ENCODE results near the gene PLB1. TPM values are rescaled to one million over a fixed set of nuclear protein-coding genes. Genes with fewer than 3 reads are reported as not detected.

The PLB1 gene
- total and polyA plus RNA-seq, 2 experiments from 2014 or later, result 0.06 to 0.21 TPM

DNA sequence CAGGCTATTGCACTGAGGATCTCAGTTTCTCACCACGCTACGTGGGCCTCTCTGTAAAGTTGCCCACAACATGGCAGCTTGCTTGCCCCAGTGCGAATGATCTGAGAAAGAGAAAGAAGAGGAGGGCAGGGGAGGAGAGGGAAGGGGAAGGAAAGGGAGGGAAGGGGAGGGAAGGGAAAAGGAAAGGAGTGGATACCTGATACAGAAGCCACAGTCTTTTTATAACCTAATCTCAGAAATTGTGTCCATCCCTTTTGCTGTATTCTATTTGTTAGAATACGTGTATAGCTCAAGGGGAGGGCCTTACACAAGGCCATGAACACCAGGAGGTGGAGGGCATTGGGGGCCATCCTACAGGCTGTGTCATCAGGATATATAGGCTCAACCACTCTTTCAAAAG lies 177.5 kb downstream of the PLB1 start:
- ATAC-seq, result no peak

More for the DNA sequence above, 177.5 kb downstream of the PLB1 start:
- H3K27ac Mint-ChIP-seq, result no peak overlapping the region
- peaks cover 2% of the 10 kb centered on the region; the same call in 2 of the 3 replicates for H3K9me3 Mint-ChIP-seq
- TF ChIP-seq CREB1 (CRISPR knock-in tag; IDR thresholded peaks at IDR 0.05; ENCODE audit: low read depth) (no peak), ZNF114 (CRISPR knock-in tag; IDR thresholded peaks at IDR 0.05) (no peak), JUNB (IDR thresholded peaks at IDR 0.05; ENCODE audit: unreplicated experiment) (no peak), POLR2AphosphoS5 (IDR thresholded peaks at IDR 0.05; ENCODE audit: low read depth) (no peak), ZNF331 (CRISPR knock-in tag; IDR thresholded peaks at IDR 0.05; ENCODE audit: low read depth) (no peak), EZH2 (IDR thresholded peaks at IDR 0.05; ENCODE audit: low read depth, unreplicated experiment) (no peak), NANOG (IDR thresholded peaks at IDR 0.05; ENCODE audit: borderline replicate concordance) (no peak), EZH2phosphoT487 (IDR thresholded peaks at IDR 0.05; ENCODE audit: unreplicated experiment) (no peak), STAT1 (IDR thresholded peaks at IDR 0.05; ENCODE audit: unreplicated experiment) (no peak)
- TF ChIP-seq, protein P1, sequence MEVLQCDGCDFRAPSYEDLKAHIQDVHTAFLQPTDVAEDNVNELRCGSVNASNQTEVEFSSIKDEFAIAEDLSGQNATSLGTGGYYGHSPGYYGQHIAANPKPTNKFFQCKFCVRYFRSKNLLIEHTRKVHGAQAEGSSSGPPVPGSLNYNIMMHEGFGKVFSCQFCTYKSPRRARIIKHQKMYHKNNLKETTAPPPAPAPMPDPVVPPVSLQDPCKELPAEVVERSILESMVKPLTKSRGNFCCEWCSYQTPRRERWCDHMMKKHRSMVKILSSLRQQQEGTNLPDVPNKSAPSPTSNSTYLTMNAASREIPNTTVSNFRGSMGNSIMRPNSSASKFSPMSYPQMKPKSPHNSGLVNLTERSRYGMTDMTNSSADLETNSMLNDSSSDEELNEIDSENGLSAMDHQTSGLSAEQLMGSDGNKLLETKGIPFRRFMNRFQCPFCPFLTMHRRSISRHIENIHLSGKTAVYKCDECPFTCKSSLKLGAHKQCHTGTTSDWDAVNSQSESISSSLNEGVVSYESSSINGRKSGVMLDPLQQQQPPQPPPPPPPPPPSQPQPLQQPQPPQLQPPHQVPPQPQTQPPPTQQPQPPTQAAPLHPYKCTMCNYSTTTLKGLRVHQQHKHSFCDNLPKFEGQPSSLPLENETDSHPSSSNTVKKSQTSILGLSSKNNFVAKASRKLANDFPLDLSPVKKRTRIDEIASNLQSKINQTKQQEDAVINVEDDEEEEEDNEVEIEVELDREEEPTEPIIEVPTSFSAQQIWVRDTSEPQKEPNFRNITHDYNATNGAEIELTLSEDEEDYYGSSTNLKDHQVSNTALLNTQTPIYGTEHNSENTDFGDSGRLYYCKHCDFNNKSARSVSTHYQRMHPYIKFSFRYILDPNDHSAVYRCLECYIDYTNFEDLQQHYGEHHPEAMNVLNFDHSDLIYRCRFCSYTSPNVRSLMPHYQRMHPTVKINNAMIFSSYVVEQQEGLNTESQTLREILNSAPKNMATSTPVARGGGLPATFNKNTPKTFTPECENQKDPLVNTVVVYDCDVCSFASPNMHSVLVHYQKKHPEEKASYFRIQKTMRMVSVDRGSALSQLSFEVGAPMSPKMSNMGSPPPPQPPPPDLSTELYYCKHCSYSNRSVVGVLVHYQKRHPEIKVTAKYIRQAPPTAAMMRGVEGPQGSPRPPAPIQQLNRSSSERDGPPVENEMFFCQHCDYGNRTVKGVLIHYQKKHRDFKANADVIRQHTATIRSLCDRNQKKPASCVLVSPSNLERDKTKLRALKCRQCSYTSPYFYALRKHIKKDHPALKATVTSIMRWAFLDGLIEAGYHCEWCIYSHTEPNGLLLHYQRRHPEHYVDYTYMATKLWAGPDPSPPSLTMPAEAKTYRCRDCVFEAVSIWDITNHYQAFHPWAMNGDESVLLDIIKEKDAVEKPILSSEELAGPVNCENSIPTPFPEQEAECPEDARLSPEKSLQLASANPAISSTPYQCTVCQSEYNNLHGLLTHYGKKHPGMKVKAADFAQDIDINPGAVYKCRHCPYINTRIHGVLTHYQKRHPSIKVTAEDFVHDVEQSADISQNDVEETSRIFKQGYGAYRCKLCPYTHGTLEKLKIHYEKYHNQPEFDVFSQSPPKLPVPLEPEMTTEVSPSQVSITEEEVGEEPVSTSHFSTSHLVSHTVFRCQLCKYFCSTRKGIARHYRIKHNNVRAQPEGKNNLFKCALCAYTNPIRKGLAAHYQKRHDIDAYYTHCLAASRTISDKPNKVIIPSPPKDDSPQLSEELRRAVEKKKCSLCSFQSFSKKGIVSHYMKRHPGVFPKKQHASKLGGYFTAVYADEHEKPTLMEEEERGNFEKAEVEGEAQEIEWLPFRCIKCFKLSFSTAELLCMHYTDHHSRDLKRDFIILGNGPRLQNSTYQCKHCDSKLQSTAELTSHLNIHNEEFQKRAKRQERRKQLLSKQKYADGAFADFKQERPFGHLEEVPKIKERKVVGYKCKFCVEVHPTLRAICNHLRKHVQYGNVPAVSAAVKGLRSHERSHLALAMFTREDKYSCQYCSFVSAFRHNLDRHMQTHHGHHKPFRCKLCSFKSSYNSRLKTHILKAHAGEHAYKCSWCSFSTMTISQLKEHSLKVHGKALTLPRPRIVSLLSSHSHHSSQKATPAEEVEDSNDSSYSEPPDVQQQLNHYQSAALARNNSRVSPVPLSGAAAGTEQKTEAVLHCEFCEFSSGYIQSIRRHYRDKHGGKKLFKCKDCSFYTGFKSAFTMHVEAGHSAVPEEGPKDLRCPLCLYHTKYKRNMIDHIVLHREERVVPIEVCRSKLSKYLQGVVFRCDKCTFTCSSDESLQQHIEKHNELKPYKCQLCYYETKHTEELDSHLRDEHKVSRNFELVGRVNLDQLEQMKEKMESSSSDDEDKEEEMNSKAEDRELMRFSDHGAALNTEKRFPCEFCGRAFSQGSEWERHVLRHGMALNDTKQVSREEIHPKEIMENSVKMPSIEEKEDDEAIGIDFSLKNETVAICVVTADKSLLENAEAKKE (CRISPR knock-in tag; IDR thresholded peaks at IDR 0.05), result no peak
- TF ChIP-seq, protein P2, sequence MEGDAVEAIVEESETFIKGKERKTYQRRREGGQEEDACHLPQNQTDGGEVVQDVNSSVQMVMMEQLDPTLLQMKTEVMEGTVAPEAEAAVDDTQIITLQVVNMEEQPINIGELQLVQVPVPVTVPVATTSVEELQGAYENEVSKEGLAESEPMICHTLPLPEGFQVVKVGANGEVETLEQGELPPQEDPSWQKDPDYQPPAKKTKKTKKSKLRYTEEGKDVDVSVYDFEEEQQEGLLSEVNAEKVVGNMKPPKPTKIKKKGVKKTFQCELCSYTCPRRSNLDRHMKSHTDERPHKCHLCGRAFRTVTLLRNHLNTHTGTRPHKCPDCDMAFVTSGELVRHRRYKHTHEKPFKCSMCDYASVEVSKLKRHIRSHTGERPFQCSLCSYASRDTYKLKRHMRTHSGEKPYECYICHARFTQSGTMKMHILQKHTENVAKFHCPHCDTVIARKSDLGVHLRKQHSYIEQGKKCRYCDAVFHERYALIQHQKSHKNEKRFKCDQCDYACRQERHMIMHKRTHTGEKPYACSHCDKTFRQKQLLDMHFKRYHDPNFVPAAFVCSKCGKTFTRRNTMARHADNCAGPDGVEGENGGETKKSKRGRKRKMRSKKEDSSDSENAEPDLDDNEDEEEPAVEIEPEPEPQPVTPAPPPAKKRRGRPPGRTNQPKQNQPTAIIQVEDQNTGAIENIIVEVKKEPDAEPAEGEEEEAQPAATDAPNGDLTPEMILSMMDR (conservative IDR thresholded peaks at IDR 0.05; ENCODE audit: low read depth in 2 of 2), result no peak
- TF ChIP-seq, protein P3, sequence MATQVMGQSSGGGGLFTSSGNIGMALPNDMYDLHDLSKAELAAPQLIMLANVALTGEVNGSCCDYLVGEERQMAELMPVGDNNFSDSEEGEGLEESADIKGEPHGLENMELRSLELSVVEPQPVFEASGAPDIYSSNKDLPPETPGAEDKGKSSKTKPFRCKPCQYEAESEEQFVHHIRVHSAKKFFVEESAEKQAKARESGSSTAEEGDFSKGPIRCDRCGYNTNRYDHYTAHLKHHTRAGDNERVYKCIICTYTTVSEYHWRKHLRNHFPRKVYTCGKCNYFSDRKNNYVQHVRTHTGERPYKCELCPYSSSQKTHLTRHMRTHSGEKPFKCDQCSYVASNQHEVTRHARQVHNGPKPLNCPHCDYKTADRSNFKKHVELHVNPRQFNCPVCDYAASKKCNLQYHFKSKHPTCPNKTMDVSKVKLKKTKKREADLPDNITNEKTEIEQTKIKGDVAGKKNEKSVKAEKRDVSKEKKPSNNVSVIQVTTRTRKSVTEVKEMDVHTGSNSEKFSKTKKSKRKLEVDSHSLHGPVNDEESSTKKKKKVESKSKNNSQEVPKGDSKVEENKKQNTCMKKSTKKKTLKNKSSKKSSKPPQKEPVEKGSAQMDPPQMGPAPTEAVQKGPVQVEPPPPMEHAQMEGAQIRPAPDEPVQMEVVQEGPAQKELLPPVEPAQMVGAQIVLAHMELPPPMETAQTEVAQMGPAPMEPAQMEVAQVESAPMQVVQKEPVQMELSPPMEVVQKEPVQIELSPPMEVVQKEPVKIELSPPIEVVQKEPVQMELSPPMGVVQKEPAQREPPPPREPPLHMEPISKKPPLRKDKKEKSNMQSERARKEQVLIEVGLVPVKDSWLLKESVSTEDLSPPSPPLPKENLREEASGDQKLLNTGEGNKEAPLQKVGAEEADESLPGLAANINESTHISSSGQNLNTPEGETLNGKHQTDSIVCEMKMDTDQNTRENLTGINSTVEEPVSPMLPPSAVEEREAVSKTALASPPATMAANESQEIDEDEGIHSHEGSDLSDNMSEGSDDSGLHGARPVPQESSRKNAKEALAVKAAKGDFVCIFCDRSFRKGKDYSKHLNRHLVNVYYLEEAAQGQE (IDR thresholded peaks at IDR 0.05; ENCODE audit: unreplicated experiment), result no peak
- TF ChIP-seq, protein P4, sequence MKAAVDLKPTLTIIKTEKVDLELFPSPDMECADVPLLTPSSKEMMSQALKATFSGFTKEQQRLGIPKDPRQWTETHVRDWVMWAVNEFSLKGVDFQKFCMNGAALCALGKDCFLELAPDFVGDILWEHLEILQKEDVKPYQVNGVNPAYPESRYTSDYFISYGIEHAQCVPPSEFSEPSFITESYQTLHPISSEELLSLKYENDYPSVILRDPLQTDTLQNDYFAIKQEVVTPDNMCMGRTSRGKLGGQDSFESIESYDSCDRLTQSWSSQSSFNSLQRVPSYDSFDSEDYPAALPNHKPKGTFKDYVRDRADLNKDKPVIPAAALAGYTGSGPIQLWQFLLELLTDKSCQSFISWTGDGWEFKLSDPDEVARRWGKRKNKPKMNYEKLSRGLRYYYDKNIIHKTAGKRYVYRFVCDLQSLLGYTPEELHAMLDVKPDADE (IDR thresholded peaks at IDR 0.05), result no peak
- Histone ChIP-seq H3F3A (replicated peaks; ENCODE audit: low read depth) (no peaks in the 10 kb centered on the region), H3K36me3 (ENCODE audit: insufficient read depth) (no peaks in the 10 kb centered on the region), H3K4me2 (no peak overlapping the region), H3K27me3 (ENCODE audit: insufficient read depth) (no peaks in the 10 kb centered on the region), H2AFZ (no peak overlapping the region), H3K79me2 (replicated peaks; ENCODE audit: insufficient read depth) (no peaks in the 10 kb centered on the region), H3K4me1 (ENCODE audit: insufficient read depth) (no peaks in the 10 kb centered on the region), H3K9me2 (ENCODE audit: insufficient read depth) (no peaks in the 10 kb centered on the region), H3K4me3 (no peak overlapping the region), H4K20me1 (replicated peaks; ENCODE audit: insufficient read depth) (no peaks in the 10 kb centered on the region), H3K27ac (ENCODE audit: low read depth) (no peak overlapping the region)
- H3K4me3 Mint-ChIP-seq, result no peak overlapping the region
- peaks cover 5% of the 10 kb centered on the region for H3K4me1 Mint-ChIP-seq
- no peaks in the 10 kb centered on the region for H3K36me3 Mint-ChIP-seq (ENCODE audit: low read depth)
- peaks cover 2% of the 10 kb centered on the region for H3K27me3 Mint-ChIP-seq (ENCODE audit: insufficient read depth, low read depth, poor library complexity)
- no peak for DNase-seq (ENCODE audit: low spot score)
